ENCODE data around the gene TOGARAM2. TPM values are rescaled to one million over a fixed set of nuclear protein-coding genes. Genes with fewer than 3 reads are reported as not detected.

Gene TOGARAM2
- total and polyA plus RNA-seq, 2 of the 13 experiments (the other 11 are each of a cell fraction or from before 2014, with no cell fraction given), result under 0.01 to 0.05 TPM

GRCh38 chr2:29066997-29067605, 86.0 kb downstream of the TOGARAM2 start:
- H3K79me2 ChIP-seq (ENCODE audit: insufficient read depth, low read length), result no peaks in the 10 kb centered on the region
- WGBS (ENCODE audit: low lambda C conversion rate), result 27% methylated on average over 7 of the region's 7 CpGs
- no peak for ATAC-seq
- intact Hi-C loops (cut with micrococcal nuclease; ENCODE audit: unreplicated experiment), result no loop called here
- no peaks in the 10 kb centered on the region for H3K4me1 ChIP-seq (ENCODE audit: insufficient read depth, low read length)
- no peak overlapping the region for H3K4me3 ChIP-seq (replicated peaks in 1 of 3; ENCODE audit: insufficient read depth in 1 of 3, low read depth in 2 of 3, low read length in 3 of 3)
- H3K9ac ChIP-seq (ENCODE audit: insufficient read depth, low read depth, low read length), result no peak overlapping the region
- H3K4me2 ChIP-seq (ENCODE audit: low read depth, low read length), result no peak overlapping the region
- in situ Hi-C loops (cut with HindIII; ENCODE audit: extremely low pct_ligation_motif_present, low pct_unique_long_range_greater_than_20kb), result no loop called here
- no TSS peak for BruUV-seq (replicated peaks)
- no peak for DNase-seq (ENCODE audit: low spot score)
- no peaks in the 10 kb centered on the region for H3K36me3 ChIP-seq (replicated peaks in 1 of 2; ENCODE audit: control insufficient read depth in 1 of 2, insufficient read depth in 2 of 2, low read length in 2 of 2)
- no peaks in the 10 kb centered on the region for H3K9me3 ChIP-seq (ENCODE audit: low read length)
- no peaks in the 10 kb centered on the region for H4K20me1 ChIP-seq (ENCODE audit: insufficient read depth, low read length)
- peaks cover 5 to 52% of the 10 kb centered on the region in 2 experiments; a peak in 3 of 5 replicates for H3K27me3 ChIP-seq (ENCODE audit: control insufficient read depth in 1 of 2, insufficient read depth in 2 of 2, low read length in 2 of 2)
- POLR2A ChIA-PET, result no interaction called here
- H3K27ac ChIP-seq (ENCODE audit: extremely low read length, insufficient read depth, low read length), result no peak overlapping the region
- TF ChIP-seq ZNF329 (CRISPR knock-in tag; IDR thresholded peaks at IDR 0.05; ENCODE audit: low read depth), result no peak
- TF ChIP-seq ZNF629 (CRISPR knock-in tag; conservative IDR thresholded peaks at IDR 0.05), result no peak
- no peak for TF ChIP-seq ZNF720 (CRISPR knock-in tag; IDR thresholded peaks at IDR 0.05)
- TF ChIP-seq CENPT (CRISPR knock-in tag; IDR thresholded peaks at IDR 0.05; ENCODE audit: low read depth), result no peak
- TF ChIP-seq ZNF777 (CRISPR knock-in tag; IDR thresholded peaks at IDR 0.05), result no peak
- no peak for TF ChIP-seq KLF15 (CRISPR knock-in tag; IDR thresholded peaks at IDR 0.05; ENCODE audit: borderline replicate concordance)
- peak; percentile 45; the same call in 1 of the 2 replicates for TF ChIP-seq FOSL2 (CRISPR knock-in tag; IDR thresholded peaks at IDR 0.05)
- FAIRE-seq, result no peak
- no peak overlapping the region for H2AFZ ChIP-seq (ENCODE audit: low read length)
- CTCF ChIA-PET (ENCODE audit: low intra/inter-chr PET ratio, low total read pairs), result no interaction called here

- Histone ChIP-seq H2AFZ (ENCODE audit: low read length) (no peak overlapping the region), H3K9ac (ENCODE audit: insufficient read depth, low read depth, low read length) (no peak overlapping the region), H3K4me2 (ENCODE audit: low read depth, low read length) (no peak overlapping the region; the same call in 1 of the 2 replicates), H3K79me2 (ENCODE audit: insufficient read depth, low read length) (no peaks in the 10 kb centered on the region), H4K20me1 (ENCODE audit: insufficient read depth, low read length) (no peaks in the 10 kb centered on the region), H3K9me3 (ENCODE audit: low read length) (no peaks in the 10 kb centered on the region), H3K4me1 (ENCODE audit: insufficient read depth, low read length) (no peaks in the 10 kb centered on the region), H3K27ac (ENCODE audit: extremely low read length, insufficient read depth, low read length) (no peak overlapping the region), H3K4me3 (replicated peaks in 1 of 3; ENCODE audit: insufficient read depth in 1 of 3, low read depth in 2 of 3, low read length in 3 of 3) (no peak overlapping the region), H3K27me3 (ENCODE audit: control insufficient read depth in 1 of 2, insufficient read depth in 2 of 2, low read length in 2 of 2) (peaks cover 6 to 56% of the 10 kb centered on the region in 2 experiments; a peak in 4 of 5 replicates), H3K36me3 (replicated peaks in 1 of 2; ENCODE audit: control insufficient read depth in 1 of 2, insufficient read depth in 2 of 2, low read length in 2 of 2) (no peaks in the 10 kb centered on the region)
- no TSS peak for BruUV-seq (replicated peaks)
- DNase-seq (ENCODE audit: low spot score) (no peak), FAIRE-seq (no peak), ATAC-seq (no peak)
- WGBS (ENCODE audit: low lambda C conversion rate), result 20% methylated on average over 7 of the region's 7 CpGs
- ChIA-PET POLR2A (no interaction called here), CTCF (ENCODE audit: low intra/inter-chr PET ratio, low total read pairs) (no interaction called here)
- intact Hi-C loops (cut with micrococcal nuclease; ENCODE audit: unreplicated experiment) (no loop called here), in situ Hi-C loops (cut with HindIII; ENCODE audit: extremely low pct_ligation_motif_present, low pct_unique_long_range_greater_than_20kb) (no loop called here)
- TF ChIP-seq ZNF816 (CRISPR knock-in tag; IDR thresholded peaks at IDR 0.05; ENCODE audit: borderline replicate concordance) (no peak), NFIB (CRISPR knock-in tag; IDR thresholded peaks at IDR 0.05; ENCODE audit: borderline replicate concordance) (no peak), ZBTB43 (CRISPR knock-in tag; conservative IDR thresholded peaks at IDR 0.05) (no peak), PBX3 (CRISPR knock-in tag; IDR thresholded peaks at IDR 0.05; ENCODE audit: borderline replicate concordance) (no peak), GMEB2 (CRISPR knock-in tag; IDR thresholded peaks at IDR 0.05; ENCODE audit: low read depth) (no peak), ZNF580 (CRISPR knock-in tag; IDR thresholded peaks at IDR 0.05; ENCODE audit: borderline replicate concordance, low read depth) (no peak), HMG20B (CRISPR knock-in tag; conservative IDR thresholded peaks at IDR 0.05) (no peak), ZFYVE20 (CRISPR knock-in tag; IDR thresholded peaks at IDR 0.05; ENCODE audit: borderline replicate concordance, low read depth) (no peak)
Measured at GRCh38 chr2:29068513-29068912, 87.4 kb downstream of the TOGARAM2 start.

All from HepG2 (cell line).